ENCODE results near the gene RECQL5. TPM values are rescaled to one million over a fixed set of nuclear protein-coding genes. Genes with fewer than 3 reads are reported as not detected.

The RECQL5 gene
- total and polyA plus RNA-seq, 2 experiments from 2014 or later: 23.1 to 44.4 TPM

- Histone ChIP-seq H3K4me3 (no peak overlapping the region), H3K27ac (no peak overlapping the region), H3K4me2 (no peak overlapping the region), H4K20me1 (ENCODE audit: insufficient read depth, poor library complexity, severe bottlenecking) (no peaks in the 10 kb centered on the region), H3K9me3 (ENCODE audit: low read depth) (no peaks in the 10 kb centered on the region), H3K36me3 (replicated peaks; ENCODE audit: insufficient read depth, low read depth) (no peaks in the 10 kb centered on the region), H3K4me1 (ENCODE audit: insufficient read depth) (peaks cover 5% of the 10 kb centered on the region), H3K27me3 (no peaks in the 10 kb centered on the region), H2AFZ (no peak overlapping the region), H3K79me2 (peaks cover 72% of the 10 kb centered on the region), H3K9me2 (replicated peaks; ENCODE audit: insufficient read depth) (no peaks in the 10 kb centered on the region)
- 99% methylated on average over 5 of the region's 5 CpGs for WGBS (ENCODE audit: low lambda C conversion rate, missing lambda C conversion rate)
- DNase-seq (ENCODE audit: low spot score): no peak
- TF ChIP-seq CTCF (IDR thresholded peaks at IDR 0.05; ENCODE audit: poor library complexity) (no peak), EZH2phosphoT487 (IDR thresholded peaks at IDR 0.05; ENCODE audit: low read depth, severe bottlenecking, unreplicated experiment) (no peak), EZH2 (IDR thresholded peaks at IDR 0.05; ENCODE audit: borderline replicate concordance) (no peak)
These were observed 5.1 kb upstream of the RECQL5 start for GRCh38 chr17:75672011-75672410.

GRCh38 chr17:75670868-75671267, 3.9 kb upstream of the RECQL5 start:
- no peak overlapping the region for H3K4me2 ChIP-seq
- no peak overlapping the region for H3K27ac ChIP-seq
- no peak overlapping the region for H3K4me3 ChIP-seq
- H3K4me1 ChIP-seq (ENCODE audit: insufficient read depth): peaks cover 10% of the 10 kb centered on the region
- H3K79me2 ChIP-seq: peaks cover 72% of the 10 kb centered on the region
- H3K27me3 ChIP-seq: no peaks in the 10 kb centered on the region
- H3K9me3 ChIP-seq (ENCODE audit: low read depth): no peaks in the 10 kb centered on the region
- 92% methylated on average over 5 of the region's 5 CpGs for WGBS (ENCODE audit: low lambda C conversion rate, missing lambda C conversion rate)
- no peak for DNase-seq (ENCODE audit: low spot score)
- no peaks in the 10 kb centered on the region for H4K20me1 ChIP-seq (ENCODE audit: insufficient read depth, poor library complexity, severe bottlenecking)
- TF ChIP-seq EZH2phosphoT487 (IDR thresholded peaks at IDR 0.05; ENCODE audit: low read depth, severe bottlenecking, unreplicated experiment): no peak
- no peaks in the 10 kb centered on the region for H3K9me2 ChIP-seq (replicated peaks; ENCODE audit: insufficient read depth)
- no peaks in the 10 kb centered on the region for H3K36me3 ChIP-seq (replicated peaks; ENCODE audit: insufficient read depth, low read depth)
- H2AFZ ChIP-seq: no peak overlapping the region

GRCh38 chr17:75668489-75668888, 1.5 kb upstream of the RECQL5 start:
- H2AFZ ChIP-seq: no peak overlapping the region
- no peak for DNase-seq (ENCODE audit: low spot score)
- H3K4me1 ChIP-seq (ENCODE audit: insufficient read depth): peaks cover 10% of the 10 kb centered on the region
- H3K79me2 ChIP-seq: peaks cover 75% of the 10 kb centered on the region
- peak overlapping the region; percentile 75 for H3K4me3 ChIP-seq
- H3K27me3 ChIP-seq: no peaks in the 10 kb centered on the region
- H3K4me2 ChIP-seq: peak overlapping the region; percentile 92
- H3K36me3 ChIP-seq (replicated peaks; ENCODE audit: insufficient read depth, low read depth): no peaks in the 10 kb centered on the region
- WGBS (ENCODE audit: low lambda C conversion rate, missing lambda C conversion rate): 89% methylated on average over 4 of the region's 4 CpGs
- TF ChIP-seq CTCF (IDR thresholded peaks at IDR 0.05; ENCODE audit: poor library complexity) (no peak), EZH2 (IDR thresholded peaks at IDR 0.05; ENCODE audit: borderline replicate concordance) (no peak), EZH2phosphoT487 (IDR thresholded peaks at IDR 0.05; ENCODE audit: low read depth, severe bottlenecking, unreplicated experiment) (no peak)
- no peaks in the 10 kb centered on the region for H3K9me2 ChIP-seq (replicated peaks; ENCODE audit: insufficient read depth)
- H4K20me1 ChIP-seq (ENCODE audit: insufficient read depth, poor library complexity, severe bottlenecking): no peaks in the 10 kb centered on the region
- no peaks in the 10 kb centered on the region for H3K9me3 ChIP-seq (ENCODE audit: low read depth)
- no peak overlapping the region for H3K27ac ChIP-seq

GRCh38 chr17:75667825-75668224, 871 bp upstream of the RECQL5 start:
- Histone ChIP-seq H3K27me3 (no peaks in the 10 kb centered on the region), H3K27ac (peak overlapping the region; percentile 80), H3K4me3 (peak overlapping the region; percentile 75), H3K36me3 (replicated peaks; ENCODE audit: insufficient read depth, low read depth) (no peaks in the 10 kb centered on the region), H4K20me1 (ENCODE audit: insufficient read depth, poor library complexity, severe bottlenecking) (no peaks in the 10 kb centered on the region), H3K9me3 (ENCODE audit: low read depth) (no peaks in the 10 kb centered on the region), H3K9me2 (replicated peaks; ENCODE audit: insufficient read depth) (no peaks in the 10 kb centered on the region), H3K4me2 (peak overlapping the region; percentile 92), H3K4me1 (ENCODE audit: insufficient read depth) (peaks cover 10% of the 10 kb centered on the region), H2AFZ (peak overlapping the region; percentile 38), H3K79me2 (peaks cover 73% of the 10 kb centered on the region)
- DNase-seq (ENCODE audit: low spot score): no peak
- 17% methylated on average over 4 of the region's 4 CpGs for WGBS (ENCODE audit: low lambda C conversion rate, missing lambda C conversion rate)
- no peak for TF ChIP-seq EZH2phosphoT487 (IDR thresholded peaks at IDR 0.05; ENCODE audit: low read depth, severe bottlenecking, unreplicated experiment)
- no peak for TF ChIP-seq CTCF (IDR thresholded peaks at IDR 0.05; ENCODE audit: poor library complexity)
- TF ChIP-seq EZH2 (IDR thresholded peaks at IDR 0.05; ENCODE audit: borderline replicate concordance): no peak
